ENCODE measurements around the gene C16orf54.

- TF ChIP-seq CTCF (IDR thresholded peaks at IDR 0.05) (no peak), POLR2A (IDR thresholded peaks at IDR 0.05) (no peak)
These were observed 40.8 kb downstream of the C16orf54 start for GRCh38 chr16:29705030-29705429.
